H9 (cell line): ENCODE results near the gene TSC22D4. TPM values are rescaled to one million over a fixed set of nuclear protein-coding genes. Genes with fewer than 3 reads are reported as not detected.

ENCODE experiments used
- DNase-seq: peaks from one replicate; pipeline ENCODE4 v3.0.0-alpha.2; 2017
- H2AFZ ChIP-seq: one replicate; pipeline ENCODE4 v1.6.1; 2013; ENCODE audit warnings: mild to moderate bottlenecking, low read length, control low read depth, moderate library complexity
- H2AK5ac ChIP-seq: 2 replicates; pipeline ENCODE4 v1.6.1; 2013; ENCODE audit warnings: low read length, control low read depth, mixed read lengths; ENCODE audit not compliant: insufficient read length
- H2BK120ac ChIP-seq: one replicate; pipeline ENCODE4 v1.6.1; 2013; ENCODE audit warnings: low read depth, mild to moderate bottlenecking, low read length, control low read depth, inconsistent platforms; ENCODE audit not compliant: poor library complexity, severe bottlenecking
- H2BK12ac ChIP-seq: 2 replicates; pipeline ENCODE4 v1.6.1; 2013; ENCODE audit warnings: low read length, control low read depth, mixed read lengths, low read depth; ENCODE audit not compliant: insufficient read length
- H2BK15ac ChIP-seq: 2 replicates; pipeline ENCODE4 v1.6.1; 2013; ENCODE audit warnings: low read depth, low read length, control low read depth
- H2BK20ac ChIP-seq: one replicate; pipeline ENCODE4 v1.6.1; 2013; ENCODE audit warnings: low read depth, mild to moderate bottlenecking, low read length, control low read depth, inconsistent platforms; ENCODE audit not compliant: poor library complexity, severe bottlenecking
- H2BK5ac ChIP-seq: 2 replicates; pipeline ENCODE4 v1.6.1; 2013; ENCODE audit warnings: low read length, control low read depth, mixed read lengths; ENCODE audit not compliant: insufficient read length
- H3K14ac ChIP-seq: 2 replicates; pipeline ENCODE4 v1.6.1; 2013; ENCODE audit warnings: low read length, control low read depth; ENCODE audit not compliant: insufficient read depth
- H3K18ac ChIP-seq: 2 replicates; pipeline ENCODE4 v1.6.1; 2013; ENCODE audit warnings: low read depth, mild to moderate bottlenecking, mixed read lengths, low read length, control low read depth; ENCODE audit not compliant: insufficient read length
- H3K23ac ChIP-seq: 2 replicates; pipeline ENCODE4 v1.6.1; 2013; ENCODE audit warnings: low read length, control low read depth, mixed read lengths, low read depth; ENCODE audit not compliant: insufficient read length
- H3K23me2 ChIP-seq: 2 replicates; pipeline ENCODE4 v1.6.1; 2013; ENCODE audit warnings: low read depth, mild to moderate bottlenecking, mixed read lengths, low read length, control low read depth; ENCODE audit not compliant: insufficient read length, poor library complexity, severe bottlenecking
- H3K27ac ChIP-seq: 2 replicates; pipeline ENCODE4 v1.5.1; 2013; ENCODE audit warnings: low read length, control low read depth, mixed read lengths, low read depth; ENCODE audit not compliant: insufficient read length
- H3K27me3 ChIP-seq: 2 replicates; pipeline ENCODE4 v1.6.1; 2013; ENCODE audit warnings: low read length, control low read depth, inconsistent platforms; ENCODE audit not compliant: insufficient read depth
- H3K4ac ChIP-seq: 2 replicates; pipeline ENCODE4 v1.6.1; 2013; ENCODE audit warnings: low read depth, mild to moderate bottlenecking, control low read depth, inconsistent platforms, low read length, moderate library complexity
- H3K4me1 ChIP-seq: 2 replicates; pipeline ENCODE4 v1.6.1; 2013; ENCODE audit warnings: low read length, control low read depth, inconsistent platforms; ENCODE audit not compliant: insufficient read depth
- H3K4me2 ChIP-seq: 2 replicates; pipeline ENCODE4 v1.6.1; 2013; ENCODE audit warnings: low read length, control low read depth, mixed read lengths; ENCODE audit not compliant: insufficient read length, insufficient read depth
- H3K56ac ChIP-seq: 2 replicates; pipeline ENCODE4 v1.6.1; 2013; ENCODE audit warnings: low read depth, mild to moderate bottlenecking, mixed read lengths, low read length, control low read depth; ENCODE audit not compliant: insufficient read length
- H3K79me1 ChIP-seq: 2 replicates; pipeline ENCODE4 v1.6.1; 2013; ENCODE audit warnings: low read depth, mild to moderate bottlenecking, moderate library complexity, low read length, control low read depth, inconsistent platforms; ENCODE audit not compliant: insufficient read depth, poor library complexity, severe bottlenecking
- H3K79me2 ChIP-seq: 2 replicates; pipeline ENCODE4 v1.6.1; 2013; ENCODE audit warnings: low read length, control low read depth, inconsistent platforms; ENCODE audit not compliant: insufficient read depth
- H3K9ac ChIP-seq: 2 replicates; pipeline ENCODE4 v1.6.1; 2013; ENCODE audit warnings: low read length, control low read depth, mixed read lengths; ENCODE audit not compliant: insufficient read length; ENCODE audit errors: extremely low read depth
- H3K9me3 ChIP-seq: one replicate; pipeline ENCODE4 v1.6.1; 2013; ENCODE audit warnings: low read depth, low read length, inconsistent platforms; ENCODE audit not compliant: control insufficient read depth
- H3T11ph ChIP-seq: one replicate; pipeline ENCODE4 v1.6.1; 2013; ENCODE audit warnings: mild to moderate bottlenecking, low read length, control low read depth, inconsistent platforms
- H4K20me1 ChIP-seq: one replicate; pipeline ENCODE4 v1.6.1; 2013; ENCODE audit not compliant: control insufficient read depth, insufficient read length, insufficient read depth
- H4K5ac ChIP-seq: 2 replicates; pipeline ENCODE4 v1.6.1; 2013; ENCODE audit warnings: low read depth, mild to moderate bottlenecking, mixed read lengths, low read length, control low read depth; ENCODE audit not compliant: insufficient read length
- H4K8ac ChIP-seq: replicated peaks from 2 replicates; pipeline ENCODE4 v1.6.1; 2013; ENCODE audit warnings: low read length, control low read depth, mixed read lengths, low read depth; ENCODE audit not compliant: insufficient read length
- H4K91ac ChIP-seq: 2 replicates; pipeline ENCODE4 v1.6.1; 2013; ENCODE audit warnings: low read depth, mild to moderate bottlenecking, moderate library complexity, mixed read lengths, low read length, control low read depth; ENCODE audit not compliant: insufficient read length
- H3K27ac Mint-ChIP-seq, 3 experiments: 2 replicates in 2 of 3; 3 replicates in 1 of 3; pipeline ENCODE4 v1.8.0; 2020 to 2021; ENCODE audit warnings: mixed read lengths in 3 of 3, mild to moderate bottlenecking in 1 of 3, moderate library complexity in 1 of 3
- H3K27me3 Mint-ChIP-seq: 2 replicates; pipeline ENCODE4 v1.8.0; 2021; ENCODE audit warnings: low read depth, mild to moderate bottlenecking, moderate library complexity, mixed read lengths
- H3K36me3 Mint-ChIP-seq, 3 experiments: 2 replicates in 2 of 3; 3 replicates in 1 of 3; pipeline ENCODE4 v1.8.0; 2020 to 2021; ENCODE audit warnings: low read depth in 3 of 3, mixed read lengths in 3 of 3; ENCODE audit not compliant: insufficient read depth in 1 of 3
- H3K4me1 Mint-ChIP-seq, 2 experiments: 2 replicates each; pipeline ENCODE4 v1.8.0; 2020; ENCODE audit warnings: mixed read lengths in 2 of 2
- H3K4me3 Mint-ChIP-seq, 2 experiments: 2 replicates in 1 of 2; 3 replicates in 1 of 2; pipeline ENCODE4 v1.8.0; 2020 to 2021; ENCODE audit warnings: mild to moderate bottlenecking in 2 of 2, mixed read lengths in 2 of 2, moderate library complexity in 1 of 2
- H3K9me3 Mint-ChIP-seq, 2 experiments: 2 replicates in 1 of 2; 3 replicates in 1 of 2; pipeline ENCODE4 v1.8.0; 2020; ENCODE audit warnings: mild to moderate bottlenecking in 2 of 2, mixed read lengths in 2 of 2, moderate library complexity in 1 of 2
- WGBS: extraction: QIAGEN DNeasy Blood & Tissue Kit; methylation state at CpG from one replicate; pipeline ENCODE4 v1.1.7; 2013; ENCODE audit warnings: missing lambda C conversion rate, low lambda C conversion rate, mixed read lengths; ENCODE audit not compliant: insufficient read length; ENCODE audit errors: extremely low coverage; 5-methylcytosine and 5-hydroxymethylcytosine counted together
- total RNA-seq: library from RNA; stranded (reverse); gene quantifications from 2 replicates; pipeline ENCODE4 v1.2.1, GENCODE V29; 2021
- TF ChIP-seq, protein P1 (sequence below): fragments of 200-600 bp; sonication (generic); conservative IDR thresholded peaks from 3 replicates; pipeline ENCODE4 v1.8.0; 2021; ENCODE audit warnings: antibody characterized with exemption, mild to moderate bottlenecking

The TSC22D4 gene
- total RNA-seq, 1 experiment from 2014 or later = 17.5 TPM

DNA sequence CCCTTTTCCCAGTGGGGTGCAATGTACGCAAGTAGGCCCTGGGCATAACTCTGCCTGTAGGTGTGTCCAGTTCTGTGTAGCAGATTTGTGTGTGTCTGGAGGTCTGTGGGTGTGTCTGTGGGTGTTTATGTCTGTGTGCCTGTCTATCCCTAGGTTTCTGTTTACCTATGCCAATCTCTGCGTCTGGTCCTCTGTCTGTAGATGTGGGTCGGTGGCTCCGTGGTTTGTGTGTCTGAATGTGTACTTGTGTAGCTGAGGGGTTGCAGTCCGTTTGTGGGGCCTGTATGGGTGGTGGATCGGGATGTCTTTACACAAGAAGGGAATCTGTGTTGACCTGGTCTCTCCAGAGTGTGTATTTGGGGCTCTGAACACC lies 5.6 kb upstream of the TSC22D4 start:
- Histone ChIP-seq H3K56ac (no peak overlapping the region), H2BK120ac (no peak overlapping the region), H4K5ac (no peak overlapping the region), H3K27ac (no peak overlapping the region), H3K23me2 (peaks cover 5% of the 10 kb centered on the region), H3K9me3 (no peaks in the 10 kb centered on the region), H3K18ac (no peak overlapping the region), H3K4ac (no peak overlapping the region), H4K20me1 (no peaks in the 10 kb centered on the region), H2BK12ac (no peak overlapping the region), H3K79me1 (no peaks in the 10 kb centered on the region), H3K23ac (no peak overlapping the region), H4K91ac (no peak overlapping the region), H3K27me3 (no peaks in the 10 kb centered on the region), H2AFZ (no peak overlapping the region), H3K14ac (no peak overlapping the region), H3K79me2 (no peaks in the 10 kb centered on the region), H3K9ac (no peak overlapping the region), H2BK15ac (no peak overlapping the region), H2BK5ac (no peak overlapping the region), H4K8ac (no peak overlapping the region), H2BK20ac (no peak overlapping the region), H3K4me2 (peak overlapping the region; percentile 93), H3T11ph (no peak overlapping the region), H3K4me1 (no peaks in the 10 kb centered on the region; the same call in 1 of the 2 replicates), H2AK5ac (no peak overlapping the region)
- no peaks in the 10 kb centered on the region for H3K27me3 Mint-ChIP-seq
- H3K4me3 Mint-ChIP-seq = peak overlapping the region; percentile 64 to 85
- H3K27ac Mint-ChIP-seq = peak overlapping the region in 1 of 3 experiments; percentile 1; a peak in 2 of 7 replicates
- WGBS = no CpG with 5 or more reads among the region's 6 CpGs
- H3K9me3 Mint-ChIP-seq = peaks cover 0 to 2% of the 10 kb centered on the region in 2 experiments; a peak in 2 of 5 replicates
- peaks cover 0 to 8% (median 0%) of the 10 kb centered on the region in 3 experiments; a peak in 1 of 7 replicates for H3K36me3 Mint-ChIP-seq
- TF ChIP-seq, protein P1, sequence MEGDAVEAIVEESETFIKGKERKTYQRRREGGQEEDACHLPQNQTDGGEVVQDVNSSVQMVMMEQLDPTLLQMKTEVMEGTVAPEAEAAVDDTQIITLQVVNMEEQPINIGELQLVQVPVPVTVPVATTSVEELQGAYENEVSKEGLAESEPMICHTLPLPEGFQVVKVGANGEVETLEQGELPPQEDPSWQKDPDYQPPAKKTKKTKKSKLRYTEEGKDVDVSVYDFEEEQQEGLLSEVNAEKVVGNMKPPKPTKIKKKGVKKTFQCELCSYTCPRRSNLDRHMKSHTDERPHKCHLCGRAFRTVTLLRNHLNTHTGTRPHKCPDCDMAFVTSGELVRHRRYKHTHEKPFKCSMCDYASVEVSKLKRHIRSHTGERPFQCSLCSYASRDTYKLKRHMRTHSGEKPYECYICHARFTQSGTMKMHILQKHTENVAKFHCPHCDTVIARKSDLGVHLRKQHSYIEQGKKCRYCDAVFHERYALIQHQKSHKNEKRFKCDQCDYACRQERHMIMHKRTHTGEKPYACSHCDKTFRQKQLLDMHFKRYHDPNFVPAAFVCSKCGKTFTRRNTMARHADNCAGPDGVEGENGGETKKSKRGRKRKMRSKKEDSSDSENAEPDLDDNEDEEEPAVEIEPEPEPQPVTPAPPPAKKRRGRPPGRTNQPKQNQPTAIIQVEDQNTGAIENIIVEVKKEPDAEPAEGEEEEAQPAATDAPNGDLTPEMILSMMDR = no peak
- DNase-seq = no peak
- H3K4me1 Mint-ChIP-seq = peaks cover 21 to 38% of the 10 kb centered on the region in 2 experiments
